ENCODE measurements around the gene KIF16B. TPM values are rescaled to one million over a fixed set of nuclear protein-coding genes. Genes with fewer than 3 reads are reported as not detected.

Gene KIF16B
- total RNA-seq, 4 donors from 2014 or later = 15.7 to 29.0 (median 19.3) TPM

- no peak for TF ChIP-seq CTCF (IDR thresholded peaks at IDR 0.05)
- DNase-seq (ENCODE audit: low spot score) = no peak
- no peak for ATAC-seq (ENCODE audit: low FRiP score)
Observed at GRCh38 chr20:16616317-16616716, 43.1 kb upstream of the KIF16B start.

- ATAC-seq (ENCODE audit: low FRiP score) = peak; percentile 62
- TF ChIP-seq CTCF (IDR thresholded peaks at IDR 0.05) = no peak
- DNase-seq (ENCODE audit: low spot score) = no peak
Observed at GRCh38 chr20:16615199-16615598, 42.0 kb upstream of the KIF16B start.

DNA sequence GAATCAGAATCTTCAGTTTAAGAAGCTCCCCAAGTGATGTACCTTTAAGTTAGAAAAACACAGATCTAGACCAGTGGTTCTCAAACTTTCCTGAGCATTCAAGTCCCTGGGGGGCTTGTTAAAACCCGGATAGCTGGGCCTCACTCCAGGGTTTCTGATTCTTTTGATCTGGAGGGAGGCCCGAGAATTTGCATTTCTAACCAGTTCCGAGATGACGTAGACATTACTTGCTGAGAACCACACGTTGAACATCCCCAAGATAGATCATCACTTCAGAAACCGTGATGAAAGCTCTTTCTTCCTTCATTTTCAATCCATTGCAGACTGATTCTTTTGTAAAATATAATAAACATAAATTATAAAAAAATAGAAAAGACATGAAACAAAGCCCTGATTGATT is 40.7 kb upstream of the KIF16B start:
- ATAC-seq (ENCODE audit: low FRiP score) (no peak), DNase-seq (ENCODE audit: low spot score) (no peak)
- no peak for TF ChIP-seq CTCF (IDR thresholded peaks at IDR 0.05)

GRCh38 chr20:16612706-16613105 is 39.5 kb upstream of the KIF16B start:
- no peak for DNase-seq (ENCODE audit: low spot score)
- ATAC-seq (ENCODE audit: low FRiP score) = no peak
- no peak for TF ChIP-seq CTCF (IDR thresholded peaks at IDR 0.05)

DNA sequence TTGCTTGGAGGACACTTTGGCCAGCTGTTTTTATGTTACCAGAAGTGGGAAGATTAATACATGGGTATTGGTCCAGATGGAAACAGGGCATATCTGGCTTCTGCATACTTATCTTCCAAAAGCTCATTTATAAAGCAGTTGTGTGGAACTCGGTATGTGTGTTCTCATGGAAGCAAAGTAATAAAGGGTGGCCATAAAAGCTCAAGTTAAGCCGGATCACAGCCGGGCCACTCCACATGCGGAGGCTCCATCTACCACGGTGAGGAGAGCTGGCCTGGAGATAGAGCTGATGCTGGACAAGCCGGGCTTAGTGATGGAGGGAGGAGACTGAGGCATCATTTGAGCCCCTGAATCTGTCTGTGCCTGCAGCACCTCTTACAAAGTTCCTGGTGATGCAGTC is 38.6 kb upstream of the KIF16B start:
- ATAC-seq (ENCODE audit: low FRiP score) = no peak
- no peak for DNase-seq (ENCODE audit: low spot score)
- no peak for TF ChIP-seq CTCF (IDR thresholded peaks at IDR 0.05)

- ATAC-seq (ENCODE audit: low FRiP score) (no peak), DNase-seq (ENCODE audit: low spot score) (no peak)
- no peak for TF ChIP-seq CTCF (IDR thresholded peaks at IDR 0.05)
Observed at GRCh38 chr20:16609066-16609465, 35.8 kb upstream of the KIF16B start.

- no peak for DNase-seq (ENCODE audit: low spot score)
- no peak for TF ChIP-seq CTCF (IDR thresholded peaks at IDR 0.05)
- ATAC-seq (ENCODE audit: low FRiP score) = no peak
Observed at GRCh38 chr20:16608277-16608650, 35.0 kb upstream of the KIF16B start.
